Kidney (tissue), 14 donors: ENCODE results near the gene PON2. TPM values are rescaled to one million over a fixed set of nuclear protein-coding genes. Genes with fewer than 3 reads are reported as not detected.

Source experiments
- DNase-seq, 5 donors: peaks; one replicate each; pipeline ENCODE4 v3.0.0-alpha.2; 2013 to 2020
- FAIRE-seq: peaks from 2 replicates; lab custom pipeline; 2012; peaks lifted over from hg19 to GRCh38; lab: Jason Lieb, UNC
- H3K27ac ChIP-seq, 2 donors: one replicate each; pipeline ENCODE4 v1.7.0; 2013; ENCODE audit warnings: low read depth in 2 of 2, low read length in 2 of 2, inconsistent platforms in 1 of 2
- H3K27me3 ChIP-seq: one replicate; pipeline ENCODE4 v1.7.1; 2013; ENCODE audit warnings: low read length, inconsistent platforms; ENCODE audit not compliant: control insufficient read depth, insufficient read depth
- H3K36me3 ChIP-seq, 3 donors: one replicate each; pipeline versions ENCODE4 v1.7.0 to v1.7.1; 2013; ENCODE audit warnings: low read length in 3 of 3, control low read depth in 1 of 3, inconsistent platforms in 1 of 3; ENCODE audit not compliant: insufficient read depth in 3 of 3, control insufficient read depth in 2 of 3
- H3K4me1 ChIP-seq, 3 donors: one replicate each; pipeline versions ENCODE4 v1.7.0 to v1.7.1; 2013; ENCODE audit warnings: low read length in 3 of 3, inconsistent platforms in 1 of 3, low read depth in 1 of 3; ENCODE audit not compliant: control insufficient read depth in 2 of 3, insufficient read depth in 2 of 3
- H3K4me3 ChIP-seq, 3 donors: one replicate each; pipeline versions ENCODE4 v1.7.0 to v1.8.1; 2013; ENCODE audit warnings: low read length in 3 of 3, control low read depth in 1 of 3, inconsistent platforms in 1 of 3
- H3K9ac ChIP-seq, 3 donors: one replicate each; pipeline versions ENCODE4 v1.7.0 to v1.7.1; 2013; ENCODE audit warnings: low read length in 3 of 3, control low read depth in 1 of 3, inconsistent platforms in 1 of 3
- H3K9me3 ChIP-seq, 3 donors: one replicate each; pipeline versions ENCODE4 v1.7.0 to v1.7.1; 2013; ENCODE audit warnings: low read length in 3 of 3, control low read depth in 1 of 3, inconsistent platforms in 1 of 3; ENCODE audit not compliant: control insufficient read depth in 2 of 3, insufficient read depth in 1 of 3
- CTCF ChIP-seq: IDR thresholded peaks from 3 replicates; pipeline ENCODE4 v1.5.1; 2012; ENCODE audit warnings: mild to moderate bottlenecking, moderate library complexity, borderline replicate concordance; ENCODE audit not compliant: insufficient read depth; ENCODE audit errors: extremely low read depth
- intact Hi-C: fragments of 100-400 bp; cut with DNase I; formaldehyde crosslinking; loops from one replicate; pipeline ENCODE4 v1.11.1; 2022
- polyA plus RNA-seq: library from polyadenylated mRNA; stranded (reverse); fragments of 350-450 nt; fragmentation: Illumina TruSeq; extraction: RNeasy Lipid Tissue Mini Kit (QIAGEN cat#74804); gene quantifications from one replicate; pipeline ENCODE4 v1.2.3, GENCODE V29; 2014; ENCODE audit warnings: low read depth, low replicate concordance; ENCODE audit not compliant: insufficient read depth
- total RNA-seq: library from RNA; stranded (reverse); fragmentation: NEBNext Ultra II Directional; extraction: Animal tissue kit (Norgen Biotek cat#: 25700); gene quantifications from one replicate; pipeline ENCODE4 v1.2.1, GENCODE V29; 2021
- donor health status: control.
- donor health status: control.
- donor health status: control.
- donor health status: control.
- donor health status: control.
- donor health status: DM: yes; HTN: yes; CAD: no.
- donor health status: Normal renal cell carcinoma (clear cell type).

Gene PON2
- total and polyA plus RNA-seq, 2 donors from 2014 or later, result 61.8 to 191 TPM

DNA sequence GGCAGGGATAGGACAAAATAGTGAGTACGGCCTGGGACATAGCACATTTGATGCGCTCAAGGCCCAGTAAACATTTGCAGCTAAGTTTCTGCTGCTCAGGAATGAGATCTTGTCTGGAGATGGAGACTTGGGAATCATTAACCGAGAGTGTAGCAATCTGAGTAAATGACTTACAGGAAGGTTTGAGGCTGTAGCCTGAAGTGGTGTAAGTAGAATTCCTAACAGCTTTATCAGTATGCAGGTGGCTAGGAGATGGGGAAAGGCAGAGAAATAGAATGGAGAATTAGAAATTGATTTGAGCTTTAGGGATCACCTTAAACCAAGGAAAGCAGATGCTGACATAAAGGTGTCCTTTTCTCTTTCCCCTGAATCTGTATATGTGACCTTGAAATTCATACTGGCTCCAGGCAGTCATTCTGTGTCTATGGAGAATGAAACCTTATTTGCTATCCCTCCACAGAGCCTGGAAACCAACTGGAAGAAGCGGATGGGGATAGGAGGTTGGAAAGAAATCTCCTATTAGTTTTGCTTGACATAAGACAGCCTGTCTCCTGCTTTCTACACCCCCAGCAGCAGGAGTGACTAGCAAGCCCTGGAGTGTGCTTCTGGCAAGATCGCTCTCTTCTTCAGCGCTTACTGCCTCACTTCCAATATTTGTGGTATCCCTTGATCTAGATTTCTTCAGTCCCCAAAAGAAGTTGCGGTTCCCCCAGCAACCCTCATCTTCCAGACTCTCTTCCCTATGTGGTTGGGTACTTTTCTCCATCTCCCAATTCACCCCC, 6.4 kb upstream of the PON2 start:
- H3K9me3 ChIP-seq, result no peaks in the 10 kb centered on the region
- no peak for TF ChIP-seq CTCF
- H3K27ac ChIP-seq, result peak overlapping the region in 1 of 2 donors; percentile 29
- H3K4me1 ChIP-seq, result peaks cover 0 to 4% (median 0%) of the 10 kb centered on the region in 3 donors
- FAIRE-seq, result peak; percentile 84
- H3K27me3 ChIP-seq, result no peaks in the 10 kb centered on the region
- H3K9ac ChIP-seq, result no peak overlapping the region
- peak in 2 of 5 donors; percentile 90 to 91 for DNase-seq
- H3K36me3 ChIP-seq, result no peaks in the 10 kb centered on the region
- intact Hi-C loops, result no loop called here
- no peak overlapping the region for H3K4me3 ChIP-seq

DNA sequence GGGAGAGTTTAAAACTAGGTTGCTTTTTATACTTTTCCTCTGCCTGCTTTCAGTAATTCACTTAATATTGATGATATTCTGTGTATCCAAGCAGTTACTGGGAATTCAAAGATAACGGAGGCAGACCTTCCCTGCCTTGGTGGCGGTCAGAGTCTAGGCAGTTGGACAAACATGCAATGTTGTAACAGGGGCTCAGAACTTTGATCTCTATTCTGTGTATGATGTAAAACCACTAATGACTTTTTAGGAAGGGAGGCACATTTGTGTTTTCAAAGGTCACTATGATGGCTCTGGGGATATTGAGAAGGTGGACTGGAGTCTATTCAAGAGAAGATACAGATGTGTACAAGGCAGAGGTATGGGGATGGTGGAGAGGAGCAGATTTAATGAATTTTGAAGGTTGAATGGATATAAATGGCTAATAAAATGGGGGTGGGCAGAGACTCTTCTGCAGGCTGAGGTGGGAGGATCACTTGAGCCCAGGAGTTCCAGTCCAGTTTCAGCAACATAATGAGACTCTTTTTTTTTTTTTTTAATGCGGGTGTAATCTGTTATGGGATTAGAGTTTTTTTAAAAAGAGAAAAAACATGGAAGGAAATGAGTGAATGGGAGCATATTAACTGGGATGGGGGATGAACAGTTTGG, 5.7 kb upstream of the PON2 start:
- H3K9me3 ChIP-seq, result no peaks in the 10 kb centered on the region
- H3K4me1 ChIP-seq, result peaks cover 0 to 4% (median under 1%) of the 10 kb centered on the region in 3 donors
- intact Hi-C loops, result no loop called here
- DNase-seq, result peak in 2 of 5 donors; percentile 18 to 21
- no peak for TF ChIP-seq CTCF
- FAIRE-seq, result no peak
- H3K36me3 ChIP-seq, result no peaks in the 10 kb centered on the region
- no peaks in the 10 kb centered on the region for H3K27me3 ChIP-seq
- H3K27ac ChIP-seq, result no peak overlapping the region
- H3K4me3 ChIP-seq, result no peak overlapping the region
- no peak overlapping the region for H3K9ac ChIP-seq

GRCh38 chr7:95436407-95436806, 1.6 kb upstream of the PON2 start:
- Histone ChIP-seq H3K36me3 (no peaks in the 10 kb centered on the region), H3K27ac (no peak overlapping the region), H3K4me3 (no peak overlapping the region), H3K9me3 (no peaks in the 10 kb centered on the region), H3K27me3 (no peaks in the 10 kb centered on the region), H3K9ac (no peak overlapping the region), H3K4me1 (peaks cover 0 to 2% (median 2%) of the 10 kb centered on the region in 3 donors)
- no peak for TF ChIP-seq CTCF
- intact Hi-C loops, result no loop called here
- FAIRE-seq, result no peak
- DNase-seq, result no peak
